GM23338 (cell line): ENCODE data around the gene SNAI1. TPM values are rescaled to one million over a fixed set of nuclear protein-coding genes. Genes with fewer than 3 reads are reported as not detected.

Experiments
- ATAC-seq: fragments of 200-7000 bp; cut with Tn5 transposase; 3 replicates; pipeline ENCODE4 v1.9.1; 2020
- DNase-seq: peaks from one replicate; pipeline ENCODE4 v3.0.0-alpha.2; 2015; ENCODE audit warnings: low spot score
- H2AFZ ChIP-seq: fragments of 200-600 bp; sonication (generic); 2 replicates; pipeline ENCODE4 v1.8.0; 2016; ENCODE audit warnings: antibody characterized with exemption, mild to moderate bottlenecking, moderate library complexity
- H3F3A ChIP-seq: fragments of 200-600 bp; sonication (generic); replicated peaks from 2 replicates; pipeline ENCODE4 v1.8.0; 2017; ENCODE audit warnings: antibody characterized with exemption, mixed run types, low read depth
- H3K27ac ChIP-seq: fragments of 200-600 bp; sonication (generic); 2 replicates; pipeline ENCODE4 v1.6.1; 2016; ENCODE audit warnings: low read depth
- H3K27me3 ChIP-seq: fragments of 200-600 bp; sonication (generic); 2 replicates; pipeline ENCODE4 v1.8.0; 2016; ENCODE audit warnings: mild to moderate bottlenecking, mixed run types, moderate library complexity; ENCODE audit not compliant: insufficient read depth
- H3K36me3 ChIP-seq: fragments of 200-600 bp; sonication (generic); 2 replicates; pipeline ENCODE4 v1.8.0; 2016; ENCODE audit warnings: mild to moderate bottlenecking; ENCODE audit not compliant: insufficient read depth
- H3K4me1 ChIP-seq: fragments of 200-600 bp; sonication (generic); 2 replicates; pipeline ENCODE4 v1.8.0; 2016; ENCODE audit warnings: mild to moderate bottlenecking, moderate library complexity; ENCODE audit not compliant: insufficient read depth
- H3K4me2 ChIP-seq: fragments of 200-600 bp; sonication (generic); 2 replicates; pipeline ENCODE4 v1.7.1; 2017; ENCODE audit warnings: mixed run types
- H3K4me3 ChIP-seq: fragments of 200-600 bp; sonication (generic); 2 replicates; pipeline ENCODE4 v1.6.1; 2016; ENCODE audit warnings: mixed run types
- H3K79me2 ChIP-seq: fragments of 200-600 bp; sonication (generic); replicated peaks from 2 replicates; pipeline ENCODE4 v1.8.0; 2017; ENCODE audit warnings: mild to moderate bottlenecking; ENCODE audit not compliant: insufficient read depth
- H3K9me2 ChIP-seq: fragments of 200-600 bp; sonication (generic); 2 replicates; pipeline ENCODE4 v1.8.0; 2017; ENCODE audit not compliant: insufficient read depth
- H4K20me1 ChIP-seq: fragments of 200-600 bp; sonication (generic); replicated peaks from 2 replicates; pipeline ENCODE4 v1.8.0; 2017; ENCODE audit warnings: mild to moderate bottlenecking; ENCODE audit not compliant: insufficient read depth
- H3K27ac Mint-ChIP-seq: 2 replicates; pipeline ENCODE4 v1.8.0; 2020; ENCODE audit warnings: inconsistent platforms, mild to moderate bottlenecking, moderate library complexity, mixed read lengths
- H3K27me3 Mint-ChIP-seq: 3 replicates; pipeline ENCODE4 v1.8.0; 2022; ENCODE audit warnings: low read depth, mild to moderate bottlenecking, moderate library complexity, mixed read lengths, inconsistent platforms; ENCODE audit not compliant: insufficient read depth, poor library complexity
- H3K36me3 Mint-ChIP-seq: 3 replicates; pipeline ENCODE4 v1.8.0; 2021; ENCODE audit warnings: low read depth, mild to moderate bottlenecking, inconsistent platforms, moderate library complexity, mixed read lengths
- H3K4me1 Mint-ChIP-seq: 3 replicates; pipeline ENCODE4 v1.8.0; 2020; ENCODE audit warnings: mild to moderate bottlenecking, inconsistent platforms, mixed read lengths
- H3K4me3 Mint-ChIP-seq: 3 replicates; pipeline ENCODE4 v1.8.0; 2021; ENCODE audit warnings: moderate library complexity, mild to moderate bottlenecking, inconsistent platforms, mixed read lengths
- H3K9me3 Mint-ChIP-seq: 3 replicates; pipeline ENCODE4 v1.8.0; 2020; ENCODE audit warnings: moderate library complexity, mild to moderate bottlenecking, inconsistent platforms, mixed read lengths
- CREB1 ChIP-seq: fragments of 250-450 bp; sonication (Bioruptor Pico); IDR thresholded peaks from 2 replicates; pipeline ENCODE4 v1.5.0; 2020; ENCODE audit warnings: low read depth, mild to moderate bottlenecking, moderate library complexity
- EZH2phosphoT487 ChIP-seq: fragments of 200-600 bp; sonication (generic); IDR thresholded peaks from one replicate; pipeline ENCODE4 v1.8.1; 2018; ENCODE audit warnings: antibody characterized with exemption; ENCODE audit not compliant: unreplicated experiment
- JUNB ChIP-seq: IDR thresholded peaks from one replicate; pipeline ENCODE4 v1.6.1; 2016; ENCODE audit warnings: antibody characterized with exemption; ENCODE audit not compliant: unreplicated experiment
- POLR2AphosphoS5 ChIP-seq: IDR thresholded peaks from 2 replicates; pipeline ENCODE4 v1.6.1; 2016; ENCODE audit warnings: antibody characterized with exemption, low read depth
- ZNF114 ChIP-seq: fragments of 250-450 bp; sonication (Bioruptor Pico); IDR thresholded peaks from 2 replicates; pipeline ENCODE4 v1.5.0; 2020; ENCODE audit warnings: mild to moderate bottlenecking, moderate library complexity
- ZNF331 ChIP-seq: fragments of 250-450 bp; sonication (Bioruptor Pico); IDR thresholded peaks from 2 replicates; pipeline ENCODE4 v1.5.0; 2020; ENCODE audit warnings: low read depth, mild to moderate bottlenecking, moderate library complexity
- polyA plus RNA-seq: library from polyadenylated mRNA; unstranded; fragments of >200 nt; fragmentation: Nextera tagmentation; extraction: Ambion mirVana; gene quantifications from 2 replicates; pipeline ENCODE4 v1.2.1, GENCODE V29; 2016
- total RNA-seq: library from RNA; depleted of rRNA; stranded (reverse); fragments of >200 nt; shearing (Covaris generic); gene quantifications from 2 replicates; pipeline ENCODE4 v1.2.3, GENCODE V29; 2014
- TF ChIP-seq, protein P1 (sequence below): fragments of 250-450 bp; sonication (Bioruptor Pico); IDR thresholded peaks from 2 replicates; pipeline ENCODE4 v1.5.0; 2020; ENCODE audit warnings: mild to moderate bottlenecking, moderate library complexity
- TF ChIP-seq, protein P2 (sequence below): IDR thresholded peaks from one replicate; pipeline ENCODE4 v1.6.1; 2018; ENCODE audit warnings: antibody characterized with exemption; ENCODE audit not compliant: unreplicated experiment

Gene SNAI1
- total and polyA plus RNA-seq, 2 experiments from 2014 or later = 4.2 to 8.4 TPM

DNA sequence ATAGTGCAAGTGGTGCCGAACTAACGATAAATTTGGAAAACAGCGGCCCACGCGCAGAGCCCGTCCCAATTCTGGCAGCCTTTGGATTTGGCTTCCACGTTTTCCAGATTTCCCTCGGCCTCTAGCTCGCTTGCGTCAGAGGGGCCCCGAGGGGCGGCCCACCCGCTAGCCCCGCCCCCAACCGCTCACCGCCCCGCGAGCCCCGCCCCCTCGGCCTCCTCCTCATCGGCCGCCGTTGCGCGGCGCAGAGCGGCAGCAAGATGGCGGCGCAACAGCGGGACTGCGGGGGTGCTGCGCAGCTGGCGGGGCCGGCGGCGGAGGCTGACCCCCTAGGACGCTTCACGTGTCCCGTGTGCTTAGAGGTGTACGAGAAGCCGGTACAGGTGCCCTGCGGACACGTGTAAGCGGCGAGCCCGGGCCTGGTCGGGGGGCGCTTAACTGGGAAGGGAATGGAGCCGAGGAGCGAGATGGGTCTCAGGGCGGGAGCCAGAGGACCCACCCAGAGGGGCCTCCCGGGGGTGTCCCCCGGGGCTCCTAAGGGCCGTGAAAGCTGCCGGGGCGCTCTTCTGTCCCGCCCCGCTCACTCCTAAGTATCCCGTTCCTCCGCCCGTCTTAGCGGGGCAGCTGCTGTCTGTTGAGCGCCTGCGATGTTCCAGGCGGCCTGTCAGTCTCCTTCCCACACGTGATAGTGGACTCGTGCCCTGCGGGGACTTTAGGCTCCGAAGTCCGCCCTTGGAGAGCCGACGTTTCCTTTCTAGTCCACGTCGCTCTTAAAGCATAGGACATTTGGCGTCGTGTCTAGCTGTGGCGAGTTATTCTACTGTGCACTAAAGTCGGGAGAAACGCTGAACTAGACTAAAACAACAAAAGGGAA is 46.4 kb upstream of the SNAI1 start, which contains the start of gene RNF114:
Gene RNF114, plus strand, starts transcription at position 245 of the 874 bp plus-strand sequence. Its CDS starts 16 bp downstream, at position 261.
- H3K4me1 Mint-ChIP-seq = peaks cover 22% of the 10 kb centered on the region
- H3K36me3 Mint-ChIP-seq = peaks cover 23% of the 10 kb centered on the region
- no peaks in the 10 kb centered on the region for H3K27me3 ChIP-seq

DNA sequence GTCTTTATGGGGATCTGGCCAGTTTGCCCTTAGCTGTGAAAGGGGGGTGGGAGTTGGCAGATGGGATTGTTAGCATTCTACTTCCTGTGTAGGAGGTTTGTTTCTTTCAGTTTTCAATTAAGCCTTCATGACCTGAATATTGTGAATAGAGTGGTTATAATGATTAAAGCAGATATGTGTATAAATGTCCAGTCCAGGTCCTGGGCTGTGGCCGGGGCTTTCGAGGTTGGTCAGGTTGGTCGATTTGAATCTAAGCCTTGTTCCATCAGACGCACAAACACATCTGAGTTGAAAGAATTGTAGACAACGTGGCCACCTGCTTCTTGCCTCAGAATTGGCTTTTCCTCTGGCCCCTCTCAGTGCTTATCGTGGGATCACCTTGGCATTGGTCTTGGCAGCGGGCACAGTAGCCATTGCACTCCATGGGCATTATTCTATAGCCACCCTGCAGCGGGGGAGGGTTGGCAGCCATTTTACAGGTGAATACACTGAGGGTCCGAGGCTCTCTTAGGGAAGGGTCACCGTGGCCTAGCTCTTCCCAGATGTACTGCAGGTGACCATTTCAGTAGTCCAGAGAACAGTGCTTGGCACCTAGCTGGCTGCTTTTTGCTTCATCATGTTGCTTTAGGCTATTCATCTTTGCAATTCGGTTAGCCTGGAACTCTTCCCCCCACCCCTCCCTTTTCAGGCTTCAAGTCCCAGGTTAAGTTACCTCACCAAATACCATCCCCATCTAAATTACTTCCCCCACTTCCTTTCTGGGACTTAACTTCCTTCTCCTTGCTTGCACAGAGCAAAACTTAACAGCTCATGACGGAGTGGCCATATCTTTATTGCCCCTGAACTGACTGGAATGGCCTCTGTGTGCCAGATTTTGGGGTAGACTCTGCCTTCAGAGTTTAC is 45.5 kb upstream of the SNAI1 start:
- H2AFZ ChIP-seq = no peak overlapping the region
- H3K27me3 ChIP-seq = no peaks in the 10 kb centered on the region
- peak overlapping the region; percentile 100 for H3K4me3 ChIP-seq
- H3K27me3 Mint-ChIP-seq = peaks cover 2% of the 10 kb centered on the region
- peaks cover 22% of the 10 kb centered on the region for H3K4me1 Mint-ChIP-seq
- peak overlapping the region; percentile 45; the same call in 1 of the 2 replicates for H3K27ac ChIP-seq
- H3K4me1 ChIP-seq = peaks cover 14% of the 10 kb centered on the region
- no peaks in the 10 kb centered on the region for H3K9me2 ChIP-seq
- H3K9me3 Mint-ChIP-seq = no peaks in the 10 kb centered on the region
- DNase-seq (peak; percentile 25), ATAC-seq (no peak; the same call in 2 of the 3 replicates)
- H3K79me2 ChIP-seq = peaks cover 61% of the 10 kb centered on the region
- H3K36me3 ChIP-seq = peaks cover 25% of the 10 kb centered on the region; the same call in 1 of the 2 replicates
- H3F3A ChIP-seq = 0 out of 2 replicates have a peak, but pooled peaks cover 2% of the 10 kb centered on the region
- peak overlapping the region; percentile 84 for H3K27ac Mint-ChIP-seq
- H3K4me2 ChIP-seq = peak overlapping the region; percentile 95
- H4K20me1 ChIP-seq = peaks cover 35% of the 10 kb centered on the region
- peak overlapping the region; percentile 95 for H3K4me3 Mint-ChIP-seq
- peaks cover 29% of the 10 kb centered on the region for H3K36me3 Mint-ChIP-seq
- TF ChIP-seq, protein P1, sequence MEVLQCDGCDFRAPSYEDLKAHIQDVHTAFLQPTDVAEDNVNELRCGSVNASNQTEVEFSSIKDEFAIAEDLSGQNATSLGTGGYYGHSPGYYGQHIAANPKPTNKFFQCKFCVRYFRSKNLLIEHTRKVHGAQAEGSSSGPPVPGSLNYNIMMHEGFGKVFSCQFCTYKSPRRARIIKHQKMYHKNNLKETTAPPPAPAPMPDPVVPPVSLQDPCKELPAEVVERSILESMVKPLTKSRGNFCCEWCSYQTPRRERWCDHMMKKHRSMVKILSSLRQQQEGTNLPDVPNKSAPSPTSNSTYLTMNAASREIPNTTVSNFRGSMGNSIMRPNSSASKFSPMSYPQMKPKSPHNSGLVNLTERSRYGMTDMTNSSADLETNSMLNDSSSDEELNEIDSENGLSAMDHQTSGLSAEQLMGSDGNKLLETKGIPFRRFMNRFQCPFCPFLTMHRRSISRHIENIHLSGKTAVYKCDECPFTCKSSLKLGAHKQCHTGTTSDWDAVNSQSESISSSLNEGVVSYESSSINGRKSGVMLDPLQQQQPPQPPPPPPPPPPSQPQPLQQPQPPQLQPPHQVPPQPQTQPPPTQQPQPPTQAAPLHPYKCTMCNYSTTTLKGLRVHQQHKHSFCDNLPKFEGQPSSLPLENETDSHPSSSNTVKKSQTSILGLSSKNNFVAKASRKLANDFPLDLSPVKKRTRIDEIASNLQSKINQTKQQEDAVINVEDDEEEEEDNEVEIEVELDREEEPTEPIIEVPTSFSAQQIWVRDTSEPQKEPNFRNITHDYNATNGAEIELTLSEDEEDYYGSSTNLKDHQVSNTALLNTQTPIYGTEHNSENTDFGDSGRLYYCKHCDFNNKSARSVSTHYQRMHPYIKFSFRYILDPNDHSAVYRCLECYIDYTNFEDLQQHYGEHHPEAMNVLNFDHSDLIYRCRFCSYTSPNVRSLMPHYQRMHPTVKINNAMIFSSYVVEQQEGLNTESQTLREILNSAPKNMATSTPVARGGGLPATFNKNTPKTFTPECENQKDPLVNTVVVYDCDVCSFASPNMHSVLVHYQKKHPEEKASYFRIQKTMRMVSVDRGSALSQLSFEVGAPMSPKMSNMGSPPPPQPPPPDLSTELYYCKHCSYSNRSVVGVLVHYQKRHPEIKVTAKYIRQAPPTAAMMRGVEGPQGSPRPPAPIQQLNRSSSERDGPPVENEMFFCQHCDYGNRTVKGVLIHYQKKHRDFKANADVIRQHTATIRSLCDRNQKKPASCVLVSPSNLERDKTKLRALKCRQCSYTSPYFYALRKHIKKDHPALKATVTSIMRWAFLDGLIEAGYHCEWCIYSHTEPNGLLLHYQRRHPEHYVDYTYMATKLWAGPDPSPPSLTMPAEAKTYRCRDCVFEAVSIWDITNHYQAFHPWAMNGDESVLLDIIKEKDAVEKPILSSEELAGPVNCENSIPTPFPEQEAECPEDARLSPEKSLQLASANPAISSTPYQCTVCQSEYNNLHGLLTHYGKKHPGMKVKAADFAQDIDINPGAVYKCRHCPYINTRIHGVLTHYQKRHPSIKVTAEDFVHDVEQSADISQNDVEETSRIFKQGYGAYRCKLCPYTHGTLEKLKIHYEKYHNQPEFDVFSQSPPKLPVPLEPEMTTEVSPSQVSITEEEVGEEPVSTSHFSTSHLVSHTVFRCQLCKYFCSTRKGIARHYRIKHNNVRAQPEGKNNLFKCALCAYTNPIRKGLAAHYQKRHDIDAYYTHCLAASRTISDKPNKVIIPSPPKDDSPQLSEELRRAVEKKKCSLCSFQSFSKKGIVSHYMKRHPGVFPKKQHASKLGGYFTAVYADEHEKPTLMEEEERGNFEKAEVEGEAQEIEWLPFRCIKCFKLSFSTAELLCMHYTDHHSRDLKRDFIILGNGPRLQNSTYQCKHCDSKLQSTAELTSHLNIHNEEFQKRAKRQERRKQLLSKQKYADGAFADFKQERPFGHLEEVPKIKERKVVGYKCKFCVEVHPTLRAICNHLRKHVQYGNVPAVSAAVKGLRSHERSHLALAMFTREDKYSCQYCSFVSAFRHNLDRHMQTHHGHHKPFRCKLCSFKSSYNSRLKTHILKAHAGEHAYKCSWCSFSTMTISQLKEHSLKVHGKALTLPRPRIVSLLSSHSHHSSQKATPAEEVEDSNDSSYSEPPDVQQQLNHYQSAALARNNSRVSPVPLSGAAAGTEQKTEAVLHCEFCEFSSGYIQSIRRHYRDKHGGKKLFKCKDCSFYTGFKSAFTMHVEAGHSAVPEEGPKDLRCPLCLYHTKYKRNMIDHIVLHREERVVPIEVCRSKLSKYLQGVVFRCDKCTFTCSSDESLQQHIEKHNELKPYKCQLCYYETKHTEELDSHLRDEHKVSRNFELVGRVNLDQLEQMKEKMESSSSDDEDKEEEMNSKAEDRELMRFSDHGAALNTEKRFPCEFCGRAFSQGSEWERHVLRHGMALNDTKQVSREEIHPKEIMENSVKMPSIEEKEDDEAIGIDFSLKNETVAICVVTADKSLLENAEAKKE (CRISPR knock-in tag) = no peak
- no peak for TF ChIP-seq ZNF114 (CRISPR knock-in tag)
- TF ChIP-seq EZH2phosphoT487 = no peak
- TF ChIP-seq, protein P2, sequence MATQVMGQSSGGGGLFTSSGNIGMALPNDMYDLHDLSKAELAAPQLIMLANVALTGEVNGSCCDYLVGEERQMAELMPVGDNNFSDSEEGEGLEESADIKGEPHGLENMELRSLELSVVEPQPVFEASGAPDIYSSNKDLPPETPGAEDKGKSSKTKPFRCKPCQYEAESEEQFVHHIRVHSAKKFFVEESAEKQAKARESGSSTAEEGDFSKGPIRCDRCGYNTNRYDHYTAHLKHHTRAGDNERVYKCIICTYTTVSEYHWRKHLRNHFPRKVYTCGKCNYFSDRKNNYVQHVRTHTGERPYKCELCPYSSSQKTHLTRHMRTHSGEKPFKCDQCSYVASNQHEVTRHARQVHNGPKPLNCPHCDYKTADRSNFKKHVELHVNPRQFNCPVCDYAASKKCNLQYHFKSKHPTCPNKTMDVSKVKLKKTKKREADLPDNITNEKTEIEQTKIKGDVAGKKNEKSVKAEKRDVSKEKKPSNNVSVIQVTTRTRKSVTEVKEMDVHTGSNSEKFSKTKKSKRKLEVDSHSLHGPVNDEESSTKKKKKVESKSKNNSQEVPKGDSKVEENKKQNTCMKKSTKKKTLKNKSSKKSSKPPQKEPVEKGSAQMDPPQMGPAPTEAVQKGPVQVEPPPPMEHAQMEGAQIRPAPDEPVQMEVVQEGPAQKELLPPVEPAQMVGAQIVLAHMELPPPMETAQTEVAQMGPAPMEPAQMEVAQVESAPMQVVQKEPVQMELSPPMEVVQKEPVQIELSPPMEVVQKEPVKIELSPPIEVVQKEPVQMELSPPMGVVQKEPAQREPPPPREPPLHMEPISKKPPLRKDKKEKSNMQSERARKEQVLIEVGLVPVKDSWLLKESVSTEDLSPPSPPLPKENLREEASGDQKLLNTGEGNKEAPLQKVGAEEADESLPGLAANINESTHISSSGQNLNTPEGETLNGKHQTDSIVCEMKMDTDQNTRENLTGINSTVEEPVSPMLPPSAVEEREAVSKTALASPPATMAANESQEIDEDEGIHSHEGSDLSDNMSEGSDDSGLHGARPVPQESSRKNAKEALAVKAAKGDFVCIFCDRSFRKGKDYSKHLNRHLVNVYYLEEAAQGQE = no peak
- TF ChIP-seq ZNF331 (CRISPR knock-in tag) = no peak

More for the DNA sequence above, 46.4 kb upstream of the SNAI1 start, which contains the start of gene RNF114:
- peak; percentile 84 for ATAC-seq
- peak within 1 kb of the TSS; percentile 87 for H2AFZ ChIP-seq
- peaks cover 16% of the 10 kb centered on the region; the same call in 1 of the 2 replicates for H3K36me3 ChIP-seq
- peak within 1 kb of the TSS; percentile 45; the same call in 1 of the 2 replicates for H3K27ac ChIP-seq
- peak within 1 kb of the TSS; percentile 95 for H3K4me3 Mint-ChIP-seq
- H3K9me2 ChIP-seq = no peaks in the 10 kb centered on the region
- H4K20me1 ChIP-seq = peaks cover 28% of the 10 kb centered on the region
- H3K9me3 Mint-ChIP-seq = no peaks in the 10 kb centered on the region
- peaks cover 2% of the 10 kb centered on the region for H3K27me3 Mint-ChIP-seq
- no peak for TF ChIP-seq JUNB
- peak; percentile 82 for TF ChIP-seq CREB1 (CRISPR knock-in tag)
- peak; percentile 89 for TF ChIP-seq POLR2AphosphoS5
- 0 out of 2 replicates have a peak, but pooled peaks cover 2% of the 10 kb centered on the region for H3F3A ChIP-seq
- peak within 1 kb of the TSS; percentile 95 for H3K4me2 ChIP-seq
- peak within 1 kb of the TSS; percentile 84 for H3K27ac Mint-ChIP-seq
- peak; percentile 97 for DNase-seq
- H3K4me3 ChIP-seq = peak within 1 kb of the TSS; percentile 100
- H3K79me2 ChIP-seq = peaks cover 52% of the 10 kb centered on the region
- peaks cover 14% of the 10 kb centered on the region for H3K4me1 ChIP-seq
